ENCODE data around the gene PTCD1.
"Not testable (repeated sequence)": the region's sequence is repeated elsewhere in the genome, so short reads cannot be mapped to it uniquely, and the experiment has no call there.

Gene PTCD1

GRCh38 chr7:99449326-99449725 is 10.7 kb upstream of the PTCD1 start:
- no peak for DNase-seq (ENCODE audit: low read depth in 4 of 4, low spot score in 1 of 4)

- DNase-seq (ENCODE audit: low read depth in 4 of 4, low spot score in 1 of 4) = no peak
Measured at GRCh38 chr7:99448855-99449254, 10.3 kb upstream of the PTCD1 start.

- DNase-seq (ENCODE audit: low read depth in 4 of 4, low spot score in 1 of 4) = no peak
Measured at GRCh38 chr7:99447943-99448342, 9.3 kb upstream of the PTCD1 start.

- no peak for DNase-seq (ENCODE audit: low read depth in 4 of 4, low spot score in 1 of 4)
Measured at GRCh38 chr7:99446096-99446495, 7.5 kb upstream of the PTCD1 start.

- no peak for DNase-seq (ENCODE audit: low read depth in 4 of 4, low spot score in 1 of 4)
Measured at GRCh38 chr7:99440195-99440594, 1.6 kb upstream of the PTCD1 start.

- no peak for DNase-seq (ENCODE audit: low read depth in 4 of 4, low spot score in 1 of 4)
Measured at GRCh38 chr7:99437946-99438572, 539 bp downstream of the PTCD1 start.

- DNase-seq (ENCODE audit: low read depth in 4 of 4, low spot score in 1 of 4) = no peak
Measured at GRCh38 chr7:99433158-99433557, 5.4 kb downstream of the PTCD1 start.

GRCh38 chr7:99431756-99432540 is 6.7 kb downstream of the PTCD1 start:
- not testable (repeated sequence) for DNase-seq (ENCODE audit: low read depth in 4 of 4, low spot score in 1 of 4)

GRCh38 chr7:99429756-99430155 is 8.8 kb downstream of the PTCD1 start:
- no peak for DNase-seq (ENCODE audit: low read depth in 4 of 4, low spot score in 1 of 4)

GRCh38 chr7:99428972-99429566 is 9.5 kb downstream of the PTCD1 start:
- DNase-seq (ENCODE audit: low read depth in 4 of 4, low spot score in 1 of 4) = no peak

- no peak for DNase-seq (ENCODE audit: low read depth in 4 of 4, low spot score in 1 of 4)
Measured at GRCh38 chr7:99424932-99425730, 13.5 kb downstream of the PTCD1 start.

- DNase-seq (ENCODE audit: low read depth in 4 of 4, low spot score in 1 of 4) = no peak
Measured at GRCh38 chr7:99422625-99423024, 16.0 kb downstream of the PTCD1 start.

- no peak for DNase-seq (ENCODE audit: low read depth in 4 of 4, low spot score in 1 of 4)
Measured at GRCh38 chr7:99422186-99422585, 16.4 kb downstream of the PTCD1 start.

GRCh38 chr7:99420986-99421385 is 17.6 kb downstream of the PTCD1 start:
- DNase-seq (ENCODE audit: low read depth in 4 of 4, low spot score in 1 of 4) = no peak

- DNase-seq (ENCODE audit: low read depth in 4 of 4, low spot score in 1 of 4) = no peak
Measured at GRCh38 chr7:99420213-99420612, 18.4 kb downstream of the PTCD1 start.

- DNase-seq (ENCODE audit: low read depth in 4 of 4, low spot score in 1 of 4) = no peak
Measured at GRCh38 chr7:99419323-99420021, 19.1 kb downstream of the PTCD1 start.

GRCh38 chr7:99418260-99418659 is 20.3 kb downstream of the PTCD1 start:
- DNase-seq (ENCODE audit: low read depth in 4 of 4, low spot score in 1 of 4) = no peak

GRCh38 chr7:99415513-99416127 is 23.0 kb downstream of the PTCD1 start:
- DNase-seq (ENCODE audit: low read depth in 4 of 4, low spot score in 1 of 4) = not testable (repeated sequence)

- no peak for DNase-seq (ENCODE audit: low read depth in 4 of 4, low spot score in 1 of 4)
Measured at GRCh38 chr7:99410635-99411034, 28.0 kb downstream of the PTCD1 start.

GRCh38 chr7:99409806-99410205 is 28.8 kb downstream of the PTCD1 start:
- DNase-seq (ENCODE audit: low read depth in 4 of 4, low spot score in 1 of 4) = no peak

- DNase-seq (ENCODE audit: low read depth in 4 of 4, low spot score in 1 of 4) = no peak
Measured at GRCh38 chr7:99409192-99409572, 29.4 kb downstream of the PTCD1 start.

Data from stimulated activated CD4-positive, alpha-beta T cell treated with anti-CD3 and anti-CD28 coated beads, Interleukin-1b, Interleukin-23, amount 100 ng/mL, for 24 hours (primary cell).